Activated naive CD4-positive, alpha-beta T cell (primary cell): ENCODE results near the gene RFX7.

Experiments
- DNase-seq, 4 experiments: peaks; one replicate each; lab custom pipeline; 2025; lab: John Stamatoyannopoulos, UW

The RFX7 gene

DNA sequence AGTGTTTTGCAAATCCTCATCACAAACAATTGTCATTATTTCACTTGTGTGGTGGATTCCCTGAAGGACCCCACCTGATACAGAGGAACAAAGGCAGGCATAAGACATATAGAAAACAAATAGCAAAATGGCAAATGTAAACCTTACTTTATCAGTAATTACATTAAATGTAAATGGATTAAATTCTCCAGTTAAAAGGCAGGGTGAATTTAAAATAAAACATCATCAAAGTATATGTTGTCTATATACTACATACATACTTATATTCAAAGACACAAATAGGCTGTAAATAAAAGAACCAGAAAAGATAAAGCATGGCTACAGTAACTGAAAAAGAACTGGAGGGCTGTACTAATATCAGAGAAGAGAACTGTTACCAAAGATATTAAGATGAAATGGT lies 117.3 kb downstream of the RFX7 start:
- DNase-seq: no peak

DNA sequence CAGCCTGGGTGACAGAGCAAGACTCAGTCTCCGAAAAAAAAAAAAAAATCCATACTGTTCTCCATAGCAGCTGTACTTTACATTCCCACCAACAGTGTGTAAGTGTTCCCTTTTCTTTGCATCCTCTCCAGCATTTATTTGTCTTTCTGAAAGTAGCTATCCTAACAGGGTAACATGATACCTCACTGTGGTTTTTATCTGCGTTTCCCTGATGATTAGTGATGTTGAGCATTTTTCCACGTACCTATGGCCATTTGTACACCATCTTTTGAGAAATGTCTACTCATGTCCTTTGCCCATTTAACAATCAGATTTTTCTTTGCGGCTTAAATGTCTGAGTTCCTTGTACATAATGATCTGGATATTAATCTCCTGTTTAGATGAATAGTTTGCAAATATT lies 119.3 kb downstream of the RFX7 start:
- no peak for DNase-seq

DNA sequence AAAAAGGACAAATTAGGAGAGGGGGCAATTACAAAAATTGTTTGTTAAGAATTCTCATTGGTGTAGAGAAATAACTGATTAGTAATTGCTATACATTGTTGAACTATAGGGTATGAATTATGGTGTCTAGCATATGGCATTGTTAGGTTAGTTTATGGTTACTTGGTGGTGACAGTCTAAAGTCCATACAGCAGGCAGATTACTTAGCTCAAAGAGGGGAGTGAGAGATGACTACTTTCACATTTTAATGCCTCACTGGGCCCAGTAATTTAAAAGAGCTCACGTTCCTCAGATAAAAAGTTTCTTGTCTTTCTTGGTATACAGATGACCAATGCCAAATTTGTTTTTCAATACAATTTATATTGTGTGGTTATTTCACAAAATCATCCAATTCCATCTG lies 137.8 kb downstream of the RFX7 start:
- no peak for DNase-seq

DNA sequence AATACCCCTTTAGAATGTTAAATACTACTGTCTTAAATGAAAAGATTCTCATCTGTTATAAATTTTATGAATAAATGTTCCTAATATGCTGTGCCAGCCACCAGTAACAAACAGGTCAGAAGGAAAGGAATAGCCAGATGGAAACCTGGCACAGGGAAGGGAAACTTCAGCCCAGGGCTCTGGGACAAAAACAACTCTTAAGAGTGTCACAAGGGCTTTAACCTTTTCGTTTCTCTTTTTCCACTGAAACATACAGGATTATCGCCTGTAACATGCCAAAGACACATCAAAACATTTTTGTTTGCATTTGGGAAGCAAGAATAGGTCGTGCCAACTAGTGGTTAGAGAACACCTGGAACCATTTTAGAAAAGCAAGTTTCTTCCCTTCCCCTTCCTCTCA lies 141.2 kb downstream of the RFX7 start:
- DNase-seq: no peak

DNA sequence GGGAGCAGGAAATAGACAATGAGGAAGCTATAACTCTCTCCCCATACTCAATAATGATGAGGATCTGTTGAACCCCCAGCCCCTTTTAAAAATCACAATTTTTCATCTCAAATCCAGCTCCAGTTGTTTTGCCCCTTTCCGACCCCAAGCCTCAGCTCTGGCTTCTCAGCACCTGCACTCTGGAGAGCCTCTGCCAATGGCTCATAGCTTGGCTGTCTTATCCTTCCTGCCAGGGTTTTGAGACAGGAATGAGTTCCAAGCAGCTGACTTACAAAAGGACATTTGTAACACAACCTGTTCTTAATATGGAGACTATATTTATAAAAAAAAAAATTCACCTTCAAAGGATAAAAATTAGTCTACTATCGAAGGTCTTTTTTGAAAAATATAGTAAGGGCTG lies 144.4 kb downstream of the RFX7 start:
- DNase-seq: no peak

DNA sequence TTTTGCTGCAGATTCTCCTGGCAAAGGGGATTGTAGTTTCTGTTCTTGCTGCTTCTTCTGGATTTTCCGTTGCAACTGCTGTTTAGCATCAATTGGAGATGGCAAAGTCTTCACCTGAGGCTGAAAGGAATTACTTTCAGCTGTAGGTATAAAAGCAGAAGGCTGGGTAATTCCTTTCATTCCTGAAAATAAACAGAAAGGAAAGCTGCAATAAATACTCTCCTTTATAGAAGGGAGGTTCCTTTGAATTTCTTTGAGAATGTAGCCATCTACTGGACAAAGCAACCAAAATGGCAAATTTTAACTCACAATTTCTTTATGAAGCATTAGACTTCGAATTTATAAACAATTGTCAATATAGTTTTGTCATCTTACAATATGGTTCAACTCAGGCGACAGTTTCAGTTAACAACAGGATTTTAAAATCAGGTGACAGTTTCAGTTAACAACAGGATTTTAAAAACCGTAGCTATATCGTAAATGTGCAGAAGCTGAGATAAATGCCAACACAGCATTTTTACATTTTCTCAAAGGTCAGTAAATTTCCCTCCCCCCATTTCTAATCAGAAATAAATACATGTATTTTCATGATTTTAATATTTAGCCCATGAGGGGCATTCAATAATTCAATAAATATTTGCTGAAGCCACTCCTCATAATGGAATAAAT lies 145.3 kb downstream of the RFX7 start:
- DNase-seq: no peak

DNA sequence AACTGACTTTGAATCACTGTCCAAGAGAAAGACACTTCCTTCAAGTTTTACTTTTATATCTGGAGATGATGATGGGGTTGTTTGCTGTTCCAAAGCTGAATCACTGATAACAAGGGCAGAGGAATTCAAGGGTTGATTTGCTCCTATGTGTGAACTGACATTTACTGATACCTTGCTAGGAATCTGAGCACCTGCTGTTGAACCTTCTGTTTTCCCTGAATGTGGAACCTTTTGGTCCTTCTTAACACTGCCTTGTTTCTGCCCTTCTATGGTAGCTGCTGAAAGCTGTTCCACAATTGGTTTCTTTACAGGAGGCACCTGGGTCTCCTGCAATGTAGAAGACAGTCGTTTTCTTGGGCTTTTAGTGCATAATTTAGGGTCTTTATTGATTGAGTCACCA lies 148.3 kb downstream of the RFX7 start:
- DNase-seq: no peak

DNA sequence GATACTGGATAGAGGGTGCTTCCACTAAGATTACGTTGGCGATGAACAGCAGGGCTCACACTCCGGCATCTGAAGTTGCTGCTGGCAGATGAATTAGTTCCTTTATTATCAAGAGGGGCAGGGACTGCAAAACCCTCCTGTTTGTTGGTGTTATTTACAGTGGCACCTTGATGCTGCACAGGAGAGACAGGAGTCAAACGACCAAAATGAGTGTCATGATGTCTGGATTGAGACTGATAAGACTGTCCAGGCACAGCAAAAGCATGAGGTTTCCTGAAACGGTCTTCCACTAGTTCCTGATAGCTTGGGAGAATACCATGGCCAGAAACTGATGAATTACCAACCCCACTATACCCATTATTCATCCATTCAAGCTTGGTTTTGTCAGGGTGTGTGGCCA lies 149.5 kb downstream of the RFX7 start:
- DNase-seq: no peak

DNA sequence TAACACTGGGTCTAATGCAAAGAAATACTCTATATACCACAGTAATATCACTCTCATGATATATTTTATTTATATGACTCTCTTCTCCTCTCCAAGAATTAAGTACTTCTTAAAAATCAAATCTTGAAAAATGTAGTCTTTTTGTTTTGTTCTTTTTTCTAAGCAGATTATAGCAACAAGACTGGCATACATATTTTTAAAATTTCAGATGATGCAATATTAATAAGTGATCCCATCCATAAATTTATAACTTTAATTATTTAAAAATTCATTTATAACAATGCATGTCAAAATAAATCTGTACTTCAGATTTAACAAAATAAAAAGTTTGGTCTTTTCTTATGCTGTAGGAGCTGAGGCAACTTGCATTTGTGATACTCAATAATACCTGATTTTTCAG lies 155.3 kb downstream of the RFX7 start:
- no peak for DNase-seq

DNA sequence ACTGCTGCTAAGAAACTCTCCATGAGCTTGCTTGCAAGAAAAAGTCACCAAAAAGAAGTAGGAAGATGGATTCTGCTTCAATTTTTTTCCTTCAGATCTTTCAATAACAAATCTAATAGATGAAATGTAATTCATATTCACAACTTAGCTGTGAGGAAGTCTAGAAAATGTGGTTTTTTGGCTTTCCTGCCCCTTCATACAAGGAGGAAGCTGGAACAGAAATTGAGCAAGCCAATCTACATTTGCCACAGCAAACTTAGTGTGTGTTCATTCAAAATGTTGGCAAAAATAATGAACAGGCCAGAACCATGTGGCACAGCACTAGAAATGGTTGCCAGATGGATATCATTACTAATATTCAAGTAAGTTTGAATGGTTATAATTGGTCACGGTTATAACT lies 157.1 kb downstream of the RFX7 start:
- DNase-seq: no peak

DNA sequence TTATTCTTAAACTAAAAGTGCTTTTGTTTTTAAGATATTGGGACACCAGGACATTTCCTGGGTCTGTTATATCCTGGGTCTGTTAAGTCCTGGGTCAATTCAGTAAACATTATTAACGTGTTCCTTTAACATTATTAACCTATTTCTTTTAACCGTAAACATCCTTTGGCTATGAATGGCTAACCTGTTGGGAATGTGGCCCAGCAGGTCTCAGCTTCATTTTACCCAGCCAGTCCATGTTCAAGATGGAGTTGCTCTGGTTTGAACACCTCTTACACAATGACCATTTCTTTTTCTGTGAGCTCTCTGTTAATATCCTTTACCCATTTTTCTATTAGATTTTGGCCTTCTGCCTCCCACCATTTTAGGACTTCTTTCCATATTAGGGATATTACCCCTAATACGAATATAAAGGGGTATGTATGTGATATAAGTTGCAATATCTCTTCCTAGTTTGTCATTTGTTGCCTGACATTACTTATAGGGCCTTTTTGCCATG lies 161.4 kb downstream of the RFX7 start:
- DNase-seq: no peak

DNA sequence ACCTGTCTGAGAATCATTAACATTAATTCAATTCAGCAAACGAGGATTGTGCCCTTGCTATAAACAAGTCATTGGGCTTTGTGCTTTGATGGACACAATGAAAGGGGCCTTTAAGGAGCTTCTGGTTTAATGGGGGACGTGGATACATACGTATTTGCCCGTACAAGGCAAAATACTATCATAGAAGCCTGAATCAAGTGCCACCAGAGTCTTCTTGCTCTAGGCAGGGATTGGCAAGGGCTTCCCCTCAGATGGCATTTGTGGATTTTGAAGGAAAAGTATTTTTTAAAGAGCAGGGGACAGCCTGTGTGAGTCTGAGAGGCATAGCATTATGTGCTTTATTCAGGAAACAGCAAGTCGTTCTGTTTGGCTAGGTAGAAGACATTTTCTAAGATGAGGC lies 166.6 kb downstream of the RFX7 start:
- no peak for DNase-seq

DNA sequence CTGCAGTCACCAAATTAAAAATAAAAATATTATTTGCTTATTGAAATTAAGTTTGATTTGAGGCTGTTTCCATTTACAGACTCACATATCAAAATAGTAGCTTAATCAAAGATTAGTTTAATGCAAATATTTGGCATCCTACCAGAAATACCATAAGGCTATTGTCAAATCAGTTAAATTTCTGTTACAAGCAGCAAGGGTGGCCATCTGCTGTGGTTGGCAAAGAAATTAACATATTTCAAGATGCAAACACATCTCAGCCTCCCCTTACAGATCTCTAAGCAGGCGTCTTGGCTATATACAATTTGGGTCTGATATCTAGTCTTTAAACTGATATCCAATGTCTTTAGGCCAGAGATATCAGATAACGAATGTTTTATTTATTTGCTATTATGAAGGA lies 167.0 kb downstream of the RFX7 start:
- DNase-seq: no peak

DNA sequence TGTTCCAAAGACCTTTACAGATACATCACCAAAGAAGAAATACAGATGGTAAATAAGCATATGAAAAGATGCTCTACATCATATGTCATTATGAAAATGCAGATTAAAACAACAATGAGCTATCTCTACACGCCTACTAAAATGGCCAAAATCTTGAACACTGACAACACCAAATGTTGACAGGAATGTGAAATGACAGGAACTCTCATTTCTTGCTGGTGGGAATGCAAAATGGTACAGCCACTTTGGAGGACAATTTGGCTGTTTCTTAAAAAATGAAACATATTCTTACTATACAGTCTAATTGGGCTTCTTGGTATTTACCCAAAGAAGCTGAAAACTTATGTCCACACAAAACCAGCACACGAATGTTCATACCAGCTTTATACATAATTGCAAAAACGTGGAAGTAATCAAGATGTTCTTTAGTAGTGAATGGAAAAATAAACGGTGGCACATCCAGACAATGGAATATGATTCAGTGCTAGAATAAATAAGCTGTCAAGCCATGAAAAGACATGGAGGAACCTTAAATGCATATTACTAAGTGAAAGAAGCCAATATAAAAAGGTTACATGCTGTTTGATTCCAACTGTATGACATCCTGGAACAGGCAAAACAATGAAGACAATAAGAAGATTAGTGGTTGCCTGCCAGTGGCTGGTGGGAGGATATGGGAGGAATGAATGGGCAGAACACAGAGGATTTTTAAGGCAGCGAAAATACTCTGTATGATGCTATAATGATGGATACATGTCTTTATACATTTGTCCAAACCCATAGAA lies 169.0 kb downstream of the RFX7 start:
- no peak for DNase-seq

DNA sequence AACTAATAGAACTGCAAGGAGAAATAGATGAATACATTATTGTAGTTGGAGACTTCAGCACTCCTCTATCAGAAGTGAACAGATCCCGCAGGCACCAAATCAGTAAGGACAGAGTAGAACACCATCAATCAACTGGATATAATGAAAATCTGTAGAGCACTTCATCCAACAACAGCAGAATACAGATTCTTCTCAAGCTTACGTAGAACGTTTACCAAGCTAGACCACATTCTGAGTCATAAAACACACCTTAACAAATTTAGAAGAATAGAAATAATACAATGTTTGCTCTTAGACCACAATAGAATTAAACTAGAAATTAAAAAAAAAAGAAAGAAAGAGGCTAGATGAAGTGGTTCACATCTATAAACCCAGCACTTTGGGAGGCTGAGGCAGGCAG lies 179.5 kb downstream of the RFX7 start:
- no peak for DNase-seq

DNA sequence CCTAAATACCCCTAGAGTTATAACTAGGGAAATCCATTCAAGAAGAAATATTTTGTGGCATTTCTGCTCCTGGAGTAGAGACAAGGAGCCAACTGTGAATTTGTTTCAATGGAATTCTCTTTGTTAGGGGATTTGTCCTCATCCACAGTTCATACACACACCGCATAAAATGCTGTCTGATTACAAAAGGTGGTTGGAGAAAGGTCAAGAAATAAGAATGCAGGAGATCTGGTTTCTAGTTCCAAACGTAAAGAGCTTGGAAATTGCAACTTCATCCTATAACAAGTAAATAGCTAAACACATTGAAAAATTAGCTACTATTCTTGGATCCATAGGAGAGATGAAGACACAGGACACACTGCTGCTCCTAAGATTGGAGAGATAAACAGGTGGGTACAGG lies 184.0 kb downstream of the RFX7 start:
- DNase-seq: no peak

DNA sequence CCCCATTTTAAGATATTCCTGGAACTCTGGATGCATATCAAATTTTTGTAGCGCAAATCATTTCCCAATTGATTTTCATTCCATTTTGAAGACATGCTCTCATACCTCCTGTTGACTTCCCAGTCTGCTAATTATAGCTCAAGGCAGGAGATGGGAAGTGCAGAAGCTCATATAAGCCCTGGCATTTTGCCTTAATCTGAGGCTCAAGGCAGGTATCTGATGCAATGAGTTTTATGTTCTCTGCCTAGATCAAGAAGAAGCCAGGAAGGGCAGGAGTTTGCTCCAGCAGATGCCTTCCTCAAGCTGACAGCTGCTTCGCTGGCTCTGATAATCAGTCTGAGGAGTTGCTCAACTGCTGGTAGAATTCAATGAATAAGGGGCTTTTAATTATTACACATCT lies 184.7 kb downstream of the RFX7 start:
- DNase-seq: no peak

DNA sequence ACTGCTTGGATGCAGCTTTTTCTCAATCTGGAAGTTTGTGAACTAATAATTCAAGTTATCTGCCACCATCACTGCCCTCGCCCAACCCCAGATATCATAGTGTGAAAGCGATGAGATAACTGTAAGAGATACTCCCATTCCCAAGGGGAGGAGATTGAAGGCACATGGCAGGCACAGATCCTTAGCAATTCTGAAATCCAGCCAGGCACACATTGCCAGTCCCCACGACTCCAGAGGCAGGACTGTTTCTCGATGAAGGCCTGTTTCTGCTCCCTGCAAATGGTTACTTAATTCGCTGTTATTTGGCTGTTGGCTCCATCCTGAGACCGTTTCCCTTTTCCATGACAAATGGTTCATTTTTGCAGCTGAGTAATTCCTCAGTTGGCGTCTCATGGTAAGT lies 187.1 kb downstream of the RFX7 start:
- DNase-seq: no peak

DNA sequence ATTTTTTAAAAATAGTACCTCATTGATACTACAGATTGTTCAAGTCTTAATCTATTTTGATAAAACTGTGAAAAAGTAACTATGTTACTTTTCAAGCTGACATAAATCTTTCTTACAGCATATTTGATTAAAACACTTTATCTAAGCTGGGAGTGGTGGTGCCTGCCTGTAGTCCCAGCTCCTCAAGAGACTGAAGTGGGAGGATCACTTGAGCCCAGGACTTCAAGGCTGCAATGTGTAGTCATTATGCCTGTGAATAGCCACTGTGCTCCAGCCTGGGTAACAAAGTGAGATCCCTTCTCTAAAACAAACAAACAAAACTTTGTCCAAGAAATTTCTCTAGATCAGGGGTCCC lies 190.7 kb downstream of the RFX7 start:
- DNase-seq: no peak

DNA sequence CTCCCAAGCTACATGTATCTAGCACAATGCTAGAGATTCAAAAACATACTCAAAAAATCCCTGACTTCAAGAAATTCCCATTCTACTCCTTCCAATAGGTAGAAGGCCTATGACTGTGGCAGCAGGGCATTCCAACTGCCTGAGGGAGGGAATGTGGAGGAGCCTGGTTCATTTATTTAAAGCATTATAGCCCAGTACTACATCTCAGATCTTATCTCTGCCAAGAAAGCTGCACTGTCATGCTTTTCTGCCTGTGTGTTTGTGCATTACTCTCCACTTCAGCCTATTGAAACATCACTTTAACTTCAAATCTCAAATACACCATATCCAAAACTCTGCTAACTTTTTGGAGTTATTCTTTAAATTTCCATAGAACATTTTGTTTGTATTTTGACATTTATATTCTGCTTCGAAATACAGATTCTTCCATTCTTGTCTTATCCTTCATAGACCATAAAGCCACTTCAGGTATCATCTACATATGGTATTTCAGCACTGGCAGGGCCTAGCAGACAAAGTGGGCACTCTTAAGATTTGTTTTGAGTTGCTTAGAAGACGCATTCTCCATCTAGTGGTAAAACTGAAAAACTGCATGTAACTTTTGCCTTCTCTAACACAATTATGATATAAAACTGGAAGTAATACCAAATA lies 191.2 kb downstream of the RFX7 start:
- DNase-seq: no peak

DNA sequence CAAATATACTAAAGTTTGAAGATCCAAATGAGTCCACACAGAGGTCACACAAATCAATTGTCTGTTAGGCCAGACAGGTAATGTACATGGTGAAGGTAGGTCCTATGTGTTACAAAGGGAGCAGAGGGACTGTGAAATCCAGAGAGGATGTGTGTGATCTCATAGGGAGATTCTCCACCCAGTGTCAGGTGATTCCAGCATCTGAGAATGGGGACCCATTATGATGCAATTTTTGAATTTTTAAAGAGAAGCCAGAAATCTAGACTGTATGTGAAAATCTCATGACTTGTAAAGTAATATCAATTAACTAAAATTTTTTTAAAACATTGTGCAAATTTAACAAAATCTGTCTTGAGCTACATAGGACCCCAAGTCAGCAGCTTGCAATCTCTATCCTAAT lies 192.0 kb downstream of the RFX7 start:
- no peak for DNase-seq

DNA sequence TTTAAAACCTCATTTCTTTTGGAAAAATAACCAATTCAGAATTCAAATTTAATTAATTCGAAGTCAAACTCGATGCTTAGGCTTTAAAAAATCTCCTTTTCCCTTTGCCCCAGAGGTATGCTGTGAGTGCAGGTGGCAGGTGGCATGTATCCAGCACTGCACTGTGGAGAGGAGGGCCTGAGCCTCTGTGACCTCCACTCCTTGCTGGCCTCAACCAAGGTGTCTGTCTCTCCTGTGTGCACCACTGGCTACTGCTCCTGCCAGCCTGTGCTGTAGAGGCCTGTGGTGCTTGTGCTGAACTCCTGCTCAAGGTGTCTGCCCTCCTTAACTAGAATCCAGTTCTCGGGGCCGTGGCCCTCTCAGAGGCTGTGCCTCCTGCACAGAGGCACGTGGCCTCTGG lies 194.1 kb downstream of the RFX7 start:
- DNase-seq: no peak

DNA sequence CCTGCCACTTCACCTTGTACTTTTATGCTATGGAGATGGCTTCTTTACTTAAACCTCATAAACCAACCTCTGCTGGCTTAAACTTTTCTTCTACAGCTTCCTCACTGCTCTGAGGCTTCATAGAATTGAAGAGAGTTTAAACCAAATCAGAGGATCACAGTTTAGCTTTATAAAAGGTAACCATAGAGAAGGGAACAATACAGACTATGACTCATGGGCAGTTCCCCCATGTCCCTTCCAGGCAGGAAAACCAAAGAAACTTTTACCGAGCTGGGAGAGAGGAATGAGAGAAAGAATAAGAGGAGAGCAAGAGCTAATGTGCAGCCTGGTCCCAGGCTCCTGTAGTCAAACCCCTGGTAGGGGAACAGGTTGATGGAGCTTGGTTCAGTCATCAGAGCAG lies 196.3 kb downstream of the RFX7 start:
- DNase-seq: no peak
